IPS-20b (cell line): Measurements from ENCODE around the gene RBBP4.

Experiments
- H3K27ac ChIP-seq: one replicate; pipeline ENCODE4 v1.5.1; 2013; ENCODE audit warnings: low read length
- H3K27me3 ChIP-seq: 2 replicates; pipeline ENCODE4 v1.6.1; 2013; ENCODE audit warnings: mild to moderate bottlenecking, low read length, inconsistent platforms; ENCODE audit not compliant: insufficient read depth
- H3K36me3 ChIP-seq: 2 replicates; pipeline ENCODE4 v1.6.1; 2013; ENCODE audit warnings: low read depth, mild to moderate bottlenecking, inconsistent platforms, low read length, moderate library complexity; ENCODE audit not compliant: insufficient read depth
- H3K4me1 ChIP-seq: 2 replicates; pipeline ENCODE4 v1.6.1; 2013; ENCODE audit warnings: mild to moderate bottlenecking, control low read depth, inconsistent platforms, low read length, moderate library complexity; ENCODE audit not compliant: insufficient read depth
- H3K4me3 ChIP-seq: 2 replicates; pipeline ENCODE4 v1.5.1; 2013; ENCODE audit warnings: mild to moderate bottlenecking, low read length, inconsistent platforms
- H3K9ac ChIP-seq: 2 replicates; pipeline ENCODE4 v1.6.1; 2013; ENCODE audit warnings: low read depth, mild to moderate bottlenecking, inconsistent platforms, low read length, moderate library complexity
- H3K9me3 ChIP-seq: 2 replicates; pipeline ENCODE4 v1.6.1; 2013; ENCODE audit warnings: mild to moderate bottlenecking, low read depth, low read length, inconsistent platforms; ENCODE audit not compliant: insufficient read depth

Gene RBBP4

GRCh38 chr1:32650752-32651460 is at the start of gene RBBP4:
RBBP4 (plus strand) TSS chr1:32651208; CDS start chr1:32651307, 99 bp downstream.
- H3K27ac ChIP-seq = peak within 1 kb of the TSS; percentile 97
- H3K36me3 ChIP-seq = peaks cover 44% of the 10 kb centered on the region
- H3K27me3 ChIP-seq = no peaks in the 10 kb centered on the region
- H3K4me1 ChIP-seq = peaks cover 16% of the 10 kb centered on the region
- H3K9ac ChIP-seq = peak within 1 kb of the TSS; percentile 100
- H3K9me3 ChIP-seq = no peaks in the 10 kb centered on the region
- H3K4me3 ChIP-seq = peak within 1 kb of the TSS; percentile 98

- H3K4me3 ChIP-seq = no peak overlapping the region
- no peak overlapping the region for H3K27ac ChIP-seq
- no peak overlapping the region for H3K9ac ChIP-seq
- H3K27me3 ChIP-seq = no peaks in the 10 kb centered on the region
- H3K36me3 ChIP-seq = peaks cover 16% of the 10 kb centered on the region; the same call in 1 of the 2 replicates
- H3K9me3 ChIP-seq = no peaks in the 10 kb centered on the region
- H3K4me1 ChIP-seq = no peaks in the 10 kb centered on the region
These were observed 45.1 kb upstream of the RBBP4 start for GRCh38 chr1:32605711-32606424.

- Histone ChIP-seq H3K27ac (no peak overlapping the region), H3K9ac (no peak overlapping the region), H3K27me3 (no peaks in the 10 kb centered on the region), H3K4me3 (no peak overlapping the region), H3K4me1 (no peaks in the 10 kb centered on the region), H3K36me3 (peaks cover 16% of the 10 kb centered on the region; the same call in 1 of the 2 replicates), H3K9me3 (no peaks in the 10 kb centered on the region)
These were observed 44.2 kb upstream of the RBBP4 start for GRCh38 chr1:32606565-32607371.

GRCh38 chr1:32609180-32609579 is 41.8 kb upstream of the RBBP4 start:
- Histone ChIP-seq H3K4me3 (no peak overlapping the region), H3K27me3 (no peaks in the 10 kb centered on the region), H3K27ac (no peak overlapping the region), H3K9me3 (no peaks in the 10 kb centered on the region), H3K36me3 (0 out of 2 replicates have a peak, but pooled peaks cover 8% of the 10 kb centered on the region), H3K9ac (no peak overlapping the region), H3K4me1 (no peaks in the 10 kb centered on the region)

- Histone ChIP-seq H3K4me1 (no peaks in the 10 kb centered on the region), H3K9me3 (no peaks in the 10 kb centered on the region), H3K9ac (peak overlapping the region; percentile 67; the same call in 1 of the 2 replicates), H3K4me3 (peak overlapping the region; percentile 86), H3K36me3 (no peaks in the 10 kb centered on the region), H3K27me3 (no peaks in the 10 kb centered on the region), H3K27ac (no peak overlapping the region)
These were observed 39.2 kb upstream of the RBBP4 start for GRCh38 chr1:32611859-32612188.

- Histone ChIP-seq H3K36me3 (no peaks in the 10 kb centered on the region), H3K4me3 (peak overlapping the region; percentile 86), H3K9me3 (no peaks in the 10 kb centered on the region), H3K4me1 (no peaks in the 10 kb centered on the region), H3K27me3 (no peaks in the 10 kb centered on the region), H3K9ac (peak overlapping the region; percentile 67; the same call in 1 of the 2 replicates), H3K27ac (no peak overlapping the region)
These were observed 38.7 kb upstream of the RBBP4 start for GRCh38 chr1:32612189-32612881.

- no peaks in the 10 kb centered on the region for H3K4me1 ChIP-seq
- H3K36me3 ChIP-seq = no peaks in the 10 kb centered on the region
- H3K4me3 ChIP-seq = no peak overlapping the region
- no peak overlapping the region for H3K27ac ChIP-seq
- no peaks in the 10 kb centered on the region for H3K27me3 ChIP-seq
- no peaks in the 10 kb centered on the region for H3K9me3 ChIP-seq
- no peak overlapping the region for H3K9ac ChIP-seq
These were observed 37.5 kb upstream of the RBBP4 start for GRCh38 chr1:32613472-32613871.

- Histone ChIP-seq H3K9me3 (no peaks in the 10 kb centered on the region), H3K36me3 (peaks cover 26% of the 10 kb centered on the region), H3K27ac (no peak overlapping the region), H3K27me3 (no peaks in the 10 kb centered on the region), H3K9ac (no peak overlapping the region), H3K4me3 (no peak overlapping the region), H3K4me1 (no peaks in the 10 kb centered on the region)
These were observed 32.3 kb upstream of the RBBP4 start for GRCh38 chr1:32618673-32619221.

GRCh38 chr1:32619701-32620485 is 31.1 kb upstream of the RBBP4 start:
- Histone ChIP-seq H3K4me1 (no peaks in the 10 kb centered on the region), H3K36me3 (peaks cover 32% of the 10 kb centered on the region), H3K27me3 (no peaks in the 10 kb centered on the region), H3K9me3 (no peaks in the 10 kb centered on the region), H3K4me3 (no peak overlapping the region), H3K9ac (no peak overlapping the region), H3K27ac (no peak overlapping the region)

GRCh38 chr1:32622205-32622604 is 28.8 kb upstream of the RBBP4 start:
- no peaks in the 10 kb centered on the region for H3K9me3 ChIP-seq
- H3K4me1 ChIP-seq = no peaks in the 10 kb centered on the region
- H3K4me3 ChIP-seq = no peak overlapping the region
- no peaks in the 10 kb centered on the region for H3K27me3 ChIP-seq
- no peak overlapping the region for H3K9ac ChIP-seq
- no peak overlapping the region for H3K27ac ChIP-seq
- peaks cover 39% of the 10 kb centered on the region for H3K36me3 ChIP-seq
